ENCODE data around the gene MRPL4. TPM values are rescaled to one million over a fixed set of nuclear protein-coding genes. Genes with fewer than 3 reads are reported as not detected.

MRPL4 gene
- total and polyA plus RNA-seq, 10 of the 15 experiments (the other 5 are each of a cell fraction or from before 2014, with no cell fraction given): 0.79 to 221 (median 112) TPM

DNA sequence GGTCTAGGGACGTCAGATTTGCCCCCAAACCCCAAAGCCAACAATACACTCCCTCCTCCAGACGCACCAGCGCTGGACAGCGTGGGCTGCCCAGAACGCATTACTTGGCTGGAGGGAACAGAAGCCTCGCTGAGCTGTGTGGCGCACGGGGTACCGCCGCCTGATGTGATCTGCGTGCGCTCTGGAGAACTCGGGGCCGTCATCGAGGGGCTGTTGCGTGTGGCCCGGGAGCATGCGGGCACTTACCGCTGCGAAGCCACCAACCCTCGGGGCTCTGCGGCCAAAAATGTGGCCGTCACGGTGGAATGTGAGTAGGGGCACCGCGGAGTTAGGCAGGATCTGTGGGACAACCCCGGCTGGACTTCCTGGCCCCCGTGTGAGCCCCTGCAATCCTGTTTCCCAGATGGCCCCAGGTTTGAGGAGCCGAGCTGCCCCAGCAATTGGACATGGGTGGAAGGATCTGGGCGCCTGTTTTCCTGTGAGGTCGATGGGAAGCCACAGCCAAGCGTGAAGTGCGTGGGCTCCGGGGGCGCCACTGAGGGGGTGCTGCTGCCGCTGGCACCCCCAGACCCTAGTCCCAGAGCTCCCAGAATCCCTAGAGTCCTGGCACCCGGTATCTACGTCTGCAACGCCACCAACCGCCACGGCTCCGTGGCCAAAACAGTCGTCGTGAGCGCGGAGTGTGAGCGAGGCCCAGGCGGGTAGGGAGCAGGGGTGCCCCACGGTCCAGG lies 41.8 kb downstream of the MRPL4 start:
- Histone ChIP-seq H3K4me2 (ENCODE audit: control insufficient read depth, insufficient read depth) (no peak overlapping the region), H3K27me3 (replicated peaks in 1 of 2; ENCODE audit: control insufficient read depth in 2 of 2, insufficient read depth in 2 of 2, low read length in 1 of 2) (peaks cover 3 to 16% of the 10 kb centered on the region in 2 experiments), H3K9me3 (replicated peaks; ENCODE audit: control insufficient read depth, insufficient read depth, low read length) (no peaks in the 10 kb centered on the region; the same call in 2 of the 3 replicates), H3K79me2 (ENCODE audit: control insufficient read depth, insufficient read depth, low read length) (no peaks in the 10 kb centered on the region), H4K20me1 (ENCODE audit: control insufficient read depth, insufficient read depth) (no peaks in the 10 kb centered on the region), H3K36me3 (ENCODE audit: control insufficient read depth in 2 of 2, insufficient read depth in 2 of 2, low read length in 1 of 2) (no peaks in the 10 kb centered on the region; a peak in 1 of 4 replicates), H3K4me1 (ENCODE audit: control insufficient read depth, insufficient read depth, low read length) (peaks cover 39% of the 10 kb centered on the region), H3K27ac (ENCODE audit: control insufficient read depth, insufficient read depth) (no peak overlapping the region), H3K4me3 (no peak overlapping the region), H3K9ac (ENCODE audit: control insufficient read depth, insufficient read depth, low read length) (no peak overlapping the region), H2AFZ (ENCODE audit: control insufficient read depth, low read depth, low read length) (no peak overlapping the region)
- SMC1A ChIA-PET (ENCODE audit: uncharacterized antibody, unreplicated experiment): interaction anchor here (1.2 kb wide), 1 partner anchor 20 kb away, joined by 3 read pairs; no protein-coding TSS in a partner anchor
- intact Hi-C loops (cut with micrococcal nuclease; ENCODE audit: unreplicated experiment) (no loop called here), in situ Hi-C loops (cut with MboI) (no loop called here)
- ATAC-seq (no peak), FAIRE-seq (no peak), DNase-seq (ENCODE audit: low read depth, low spot score) (no peak)
- POLR2A ChIA-PET: no interaction called here
- BruUV-seq (replicated peaks): no TSS peak
- CTCF ChIA-PET: no interaction called here
- WGBS (ENCODE audit: insufficient coverage, insufficient replicate concordance, low lambda C conversion rate, missing lambda C conversion rate): 66% methylated on average over 49 of the region's 49 CpGs
- RAD21 ChIA-PET (ENCODE audit: unreplicated experiment): no interaction called here
- TF ChIP-seq RB1 (IDR thresholded peaks at IDR 0.05; ENCODE audit: borderline replicate concordance): no peak
- TF ChIP-seq EGR1 (IDR thresholded peaks at IDR 0.05; ENCODE audit: borderline replicate concordance in 1 of 2, low read depth in 2 of 2, low read length in 2 of 2): no peak
- TF ChIP-seq, protein P1, sequence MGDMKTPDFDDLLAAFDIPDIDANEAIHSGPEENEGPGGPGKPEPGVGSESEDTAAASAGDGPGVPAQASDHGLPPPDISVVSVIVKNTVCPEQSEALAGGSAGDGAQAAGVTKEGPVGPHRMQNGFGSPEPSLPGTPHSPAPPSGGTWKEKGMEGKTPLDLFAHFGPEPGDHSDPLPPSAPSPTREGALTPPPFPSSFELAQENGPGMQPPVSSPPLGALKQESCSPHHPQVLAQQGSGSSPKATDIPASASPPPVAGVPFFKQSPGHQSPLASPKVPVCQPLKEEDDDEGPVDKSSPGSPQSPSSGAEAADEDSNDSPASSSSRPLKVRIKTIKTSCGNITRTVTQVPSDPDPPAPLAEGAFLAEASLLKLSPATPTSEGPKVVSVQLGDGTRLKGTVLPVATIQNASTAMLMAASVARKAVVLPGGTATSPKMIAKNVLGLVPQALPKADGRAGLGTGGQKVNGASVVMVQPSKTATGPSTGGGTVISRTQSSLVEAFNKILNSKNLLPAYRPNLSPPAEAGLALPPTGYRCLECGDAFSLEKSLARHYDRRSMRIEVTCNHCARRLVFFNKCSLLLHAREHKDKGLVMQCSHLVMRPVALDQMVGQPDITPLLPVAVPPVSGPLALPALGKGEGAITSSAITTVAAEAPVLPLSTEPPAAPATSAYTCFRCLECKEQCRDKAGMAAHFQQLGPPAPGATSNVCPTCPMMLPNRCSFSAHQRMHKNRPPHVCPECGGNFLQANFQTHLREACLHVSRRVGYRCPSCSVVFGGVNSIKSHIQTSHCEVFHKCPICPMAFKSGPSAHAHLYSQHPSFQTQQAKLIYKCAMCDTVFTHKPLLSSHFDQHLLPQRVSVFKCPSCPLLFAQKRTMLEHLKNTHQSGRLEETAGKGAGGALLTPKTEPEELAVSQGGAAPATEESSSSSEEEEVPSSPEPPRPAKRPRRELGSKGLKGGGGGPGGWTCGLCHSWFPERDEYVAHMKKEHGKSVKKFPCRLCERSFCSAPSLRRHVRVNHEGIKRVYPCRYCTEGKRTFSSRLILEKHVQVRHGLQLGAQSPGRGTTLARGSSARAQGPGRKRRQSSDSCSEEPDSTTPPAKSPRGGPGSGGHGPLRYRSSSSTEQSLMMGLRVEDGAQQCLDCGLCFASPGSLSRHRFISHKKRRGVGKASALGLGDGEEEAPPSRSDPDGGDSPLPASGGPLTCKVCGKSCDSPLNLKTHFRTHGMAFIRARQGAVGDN (IDR thresholded peaks at IDR 0.05): no peak
- TF ChIP-seq POLR2AphosphoS2 (IDR thresholded peaks at IDR 0.05; ENCODE audit: low read depth, low read length): no peak
- TF ChIP-seq EP300 (IDR thresholded peaks at IDR 0.05; ENCODE audit: borderline replicate concordance in 1 of 2, control insufficient read depth in 1 of 2, low read depth in 2 of 2, low read length in 2 of 2): no peak
- TF ChIP-seq, protein P2, sequence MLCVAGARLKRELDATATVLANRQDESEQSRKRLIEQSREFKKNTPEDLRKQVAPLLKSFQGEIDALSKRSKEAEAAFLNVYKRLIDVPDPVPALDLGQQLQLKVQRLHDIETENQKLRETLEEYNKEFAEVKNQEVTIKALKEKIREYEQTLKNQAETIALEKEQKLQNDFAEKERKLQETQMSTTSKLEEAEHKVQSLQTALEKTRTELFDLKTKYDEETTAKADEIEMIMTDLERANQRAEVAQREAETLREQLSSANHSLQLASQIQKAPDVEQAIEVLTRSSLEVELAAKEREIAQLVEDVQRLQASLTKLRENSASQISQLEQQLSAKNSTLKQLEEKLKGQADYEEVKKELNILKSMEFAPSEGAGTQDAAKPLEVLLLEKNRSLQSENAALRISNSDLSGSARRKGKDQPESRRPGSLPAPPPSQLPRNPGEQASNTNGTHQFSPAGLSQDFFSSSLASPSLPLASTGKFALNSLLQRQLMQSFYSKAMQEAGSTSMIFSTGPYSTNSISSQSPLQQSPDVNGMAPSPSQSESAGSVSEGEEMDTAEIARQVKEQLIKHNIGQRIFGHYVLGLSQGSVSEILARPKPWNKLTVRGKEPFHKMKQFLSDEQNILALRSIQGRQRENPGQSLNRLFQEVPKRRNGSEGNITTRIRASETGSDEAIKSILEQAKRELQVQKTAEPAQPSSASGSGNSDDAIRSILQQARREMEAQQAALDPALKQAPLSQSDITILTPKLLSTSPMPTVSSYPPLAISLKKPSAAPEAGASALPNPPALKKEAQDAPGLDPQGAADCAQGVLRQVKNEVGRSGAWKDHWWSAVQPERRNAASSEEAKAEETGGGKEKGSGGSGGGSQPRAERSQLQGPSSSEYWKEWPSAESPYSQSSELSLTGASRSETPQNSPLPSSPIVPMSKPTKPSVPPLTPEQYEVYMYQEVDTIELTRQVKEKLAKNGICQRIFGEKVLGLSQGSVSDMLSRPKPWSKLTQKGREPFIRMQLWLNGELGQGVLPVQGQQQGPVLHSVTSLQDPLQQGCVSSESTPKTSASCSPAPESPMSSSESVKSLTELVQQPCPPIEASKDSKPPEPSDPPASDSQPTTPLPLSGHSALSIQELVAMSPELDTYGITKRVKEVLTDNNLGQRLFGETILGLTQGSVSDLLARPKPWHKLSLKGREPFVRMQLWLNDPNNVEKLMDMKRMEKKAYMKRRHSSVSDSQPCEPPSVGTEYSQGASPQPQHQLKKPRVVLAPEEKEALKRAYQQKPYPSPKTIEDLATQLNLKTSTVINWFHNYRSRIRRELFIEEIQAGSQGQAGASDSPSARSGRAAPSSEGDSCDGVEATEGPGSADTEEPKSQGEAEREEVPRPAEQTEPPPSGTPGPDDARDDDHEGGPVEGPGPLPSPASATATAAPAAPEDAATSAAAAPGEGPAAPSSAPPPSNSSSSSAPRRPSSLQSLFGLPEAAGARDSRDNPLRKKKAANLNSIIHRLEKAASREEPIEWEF (IDR thresholded peaks at IDR 0.05; ENCODE audit: insufficient replicate concordance, low read depth, low read length): no peak
- no peak for TF ChIP-seq SPI1 (IDR thresholded peaks at IDR 0.05; ENCODE audit: borderline replicate concordance, insufficient read depth, low read depth, low read length)
- no peak for TF ChIP-seq MYC (IDR thresholded peaks at IDR 0.05; ENCODE audit: insufficient read depth, insufficient read length, insufficient replicate concordance, low read length, severe bottlenecking)
- no peak for TF ChIP-seq ZNF384 (IDR thresholded peaks at IDR 0.05; ENCODE audit: borderline replicate concordance, low read depth, low read length)
- no peak for TF ChIP-seq FOS (IDR thresholded peaks at IDR 0.05; ENCODE audit: borderline replicate concordance, extremely low read depth, insufficient read length)
- no peak for TF ChIP-seq FOXM1 (IDR thresholded peaks at IDR 0.05; ENCODE audit: low read depth, low read length)

Data from GM12878 (cell line).